Measurements from ENCODE around the gene MFAP1.
"Not testable (repeated sequence)": the region's sequence is repeated elsewhere in the genome, so short reads cannot be mapped to it uniquely, and the experiment has no call there.

MFAP1 gene

DNA sequence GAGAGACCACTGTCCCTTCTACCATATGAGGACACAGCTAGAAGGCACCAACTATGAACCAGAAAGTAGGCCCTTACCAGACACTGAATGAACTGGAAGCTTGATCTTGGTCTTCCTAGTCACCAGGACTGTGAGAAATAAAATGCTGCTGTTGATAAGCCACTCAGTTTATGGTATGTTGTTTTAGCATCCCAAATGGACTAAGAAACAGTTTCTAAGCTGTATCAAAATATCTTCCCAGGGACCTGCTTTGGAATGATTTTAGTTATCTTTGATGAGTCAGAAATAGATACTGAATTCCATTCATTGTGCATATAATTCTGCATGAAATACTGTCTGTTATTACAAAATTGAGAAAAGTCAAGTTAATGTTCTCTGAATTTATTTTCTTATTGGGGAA is 20.9 kb upstream of the MFAP1 start:
- H3K27ac ChIP-seq (ENCODE audit: low read depth, low read length), result no peak overlapping the region
- H3K4me3 ChIP-seq (ENCODE audit: low read length), result no peak overlapping the region
- peaks cover 65% of the 10 kb centered on the region for H3K36me3 ChIP-seq (ENCODE audit: insufficient read depth, low read length)
- H3K27me3 ChIP-seq (ENCODE audit: insufficient read depth, low read length), result no peaks in the 10 kb centered on the region
- no peak overlapping the region for H3K9ac ChIP-seq (ENCODE audit: low read depth, low read length)
- no peaks in the 10 kb centered on the region for H3K4me1 ChIP-seq (ENCODE audit: insufficient read depth, low read length)
- no peaks in the 10 kb centered on the region for H3K9me3 ChIP-seq (ENCODE audit: insufficient read depth, low read depth, low read length)

DNA sequence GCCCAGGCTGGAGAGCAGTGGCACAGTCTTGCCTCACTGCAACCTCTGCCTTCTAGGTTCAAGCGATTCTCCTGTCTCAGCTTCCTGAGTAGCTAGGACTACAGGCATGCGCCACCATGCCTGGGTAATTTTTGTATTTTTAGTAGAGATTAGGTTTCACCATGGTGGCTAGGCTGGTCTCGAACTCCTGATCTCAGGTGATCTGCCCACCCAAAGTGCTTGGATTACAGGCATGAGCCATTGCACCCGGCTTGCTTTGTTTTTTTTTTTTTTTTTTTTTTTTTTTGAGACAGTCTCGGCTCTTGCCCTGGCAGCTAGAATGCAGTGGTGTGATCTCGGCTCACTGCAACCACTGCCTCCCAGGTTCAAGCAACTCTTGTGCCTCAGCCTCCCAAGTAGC is 8.0 kb upstream of the MFAP1 start:
- H3K4me1 ChIP-seq (ENCODE audit: insufficient read depth, low read length); H3K9ac ChIP-seq (ENCODE audit: low read depth, low read length); H3K9me3 ChIP-seq (ENCODE audit: insufficient read depth, low read depth, low read length); H3K27ac ChIP-seq (ENCODE audit: low read depth, low read length); H3K27me3 ChIP-seq (ENCODE audit: insufficient read depth, low read length); H3K4me3 ChIP-seq (ENCODE audit: low read length): not testable (repeated sequence)
- WGBS, result 94% methylated on average over 6 of the region's 6 CpGs
- peaks cover 49% of the 10 kb centered on the region for H3K36me3 ChIP-seq (ENCODE audit: insufficient read depth, low read length)

DNA sequence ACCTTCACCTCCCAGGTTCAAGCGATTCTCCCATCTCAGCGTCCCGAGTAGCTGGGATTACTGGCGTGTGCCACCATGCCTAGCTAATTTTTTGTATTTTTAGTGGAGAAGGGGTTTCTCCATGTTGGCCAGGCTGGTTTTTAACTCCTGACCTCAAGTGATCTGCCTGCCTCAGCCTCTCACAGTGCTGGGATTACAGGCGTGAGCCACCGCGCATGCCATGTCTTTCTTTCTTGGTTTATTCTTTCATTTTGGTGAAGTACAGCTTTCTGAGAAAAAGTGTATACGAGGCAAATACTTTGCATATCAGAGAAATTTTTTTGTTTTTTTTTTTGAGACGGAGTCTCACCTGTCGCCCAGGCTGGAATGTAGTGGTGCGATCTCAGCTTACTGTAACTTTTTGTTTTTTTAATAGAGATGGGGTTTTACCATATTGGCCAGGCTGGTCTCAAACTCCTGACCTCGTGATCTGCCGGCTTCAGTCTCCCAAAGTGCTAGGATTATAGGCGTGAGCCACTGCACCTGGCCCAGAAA is 7.1 kb upstream of the MFAP1 start:
- 94% methylated on average over 14 of the region's 14 CpGs for WGBS
- peaks cover 41% of the 10 kb centered on the region for H3K36me3 ChIP-seq (ENCODE audit: insufficient read depth, low read length)
- not testable (repeated sequence) for H3K9me3 ChIP-seq (ENCODE audit: insufficient read depth, low read depth, low read length); H3K27me3 ChIP-seq (ENCODE audit: insufficient read depth, low read length); H3K4me1 ChIP-seq (ENCODE audit: insufficient read depth, low read length); H3K4me3 ChIP-seq (ENCODE audit: low read length); H3K9ac ChIP-seq (ENCODE audit: low read depth, low read length); H3K27ac ChIP-seq (ENCODE audit: low read depth, low read length)

DNA sequence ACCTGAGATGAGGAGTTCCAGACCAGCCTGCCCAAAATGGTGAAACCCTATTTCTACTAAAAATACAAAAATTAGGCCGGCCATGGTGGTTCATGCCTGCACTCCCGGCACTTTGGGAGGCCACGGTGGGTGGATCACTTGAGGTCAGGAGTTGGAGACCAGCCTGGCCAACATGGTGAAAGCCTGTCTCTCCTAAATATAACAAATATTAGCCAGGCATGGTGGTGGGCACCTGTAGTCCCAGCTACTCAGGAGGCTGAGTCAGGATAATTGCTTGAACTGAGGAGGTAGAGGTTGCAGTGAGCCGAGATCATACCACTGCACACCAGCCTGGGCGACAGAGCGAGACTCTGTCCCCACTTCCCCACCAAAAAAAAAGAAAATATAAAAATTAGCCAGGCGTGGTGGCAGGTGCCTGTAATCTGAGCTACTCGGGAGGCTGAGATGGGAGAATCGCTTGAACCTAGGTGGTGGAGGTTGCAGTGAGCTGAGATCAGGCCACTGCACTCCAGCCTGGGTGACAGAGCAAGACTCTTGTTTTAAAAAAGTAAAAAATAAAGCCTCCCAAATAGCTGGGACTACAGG is 6.3 kb upstream of the MFAP1 start:
- not testable (repeated sequence) for H3K9ac ChIP-seq (ENCODE audit: low read depth, low read length); H3K4me1 ChIP-seq (ENCODE audit: insufficient read depth, low read length); H3K27ac ChIP-seq (ENCODE audit: low read depth, low read length); H3K9me3 ChIP-seq (ENCODE audit: insufficient read depth, low read depth, low read length); H3K4me3 ChIP-seq (ENCODE audit: low read length); H3K27me3 ChIP-seq (ENCODE audit: insufficient read depth, low read length)
- 97% methylated on average over 6 of the region's 9 CpGs for WGBS
- H3K36me3 ChIP-seq (ENCODE audit: insufficient read depth, low read length), result peaks cover 33% of the 10 kb centered on the region

DNA sequence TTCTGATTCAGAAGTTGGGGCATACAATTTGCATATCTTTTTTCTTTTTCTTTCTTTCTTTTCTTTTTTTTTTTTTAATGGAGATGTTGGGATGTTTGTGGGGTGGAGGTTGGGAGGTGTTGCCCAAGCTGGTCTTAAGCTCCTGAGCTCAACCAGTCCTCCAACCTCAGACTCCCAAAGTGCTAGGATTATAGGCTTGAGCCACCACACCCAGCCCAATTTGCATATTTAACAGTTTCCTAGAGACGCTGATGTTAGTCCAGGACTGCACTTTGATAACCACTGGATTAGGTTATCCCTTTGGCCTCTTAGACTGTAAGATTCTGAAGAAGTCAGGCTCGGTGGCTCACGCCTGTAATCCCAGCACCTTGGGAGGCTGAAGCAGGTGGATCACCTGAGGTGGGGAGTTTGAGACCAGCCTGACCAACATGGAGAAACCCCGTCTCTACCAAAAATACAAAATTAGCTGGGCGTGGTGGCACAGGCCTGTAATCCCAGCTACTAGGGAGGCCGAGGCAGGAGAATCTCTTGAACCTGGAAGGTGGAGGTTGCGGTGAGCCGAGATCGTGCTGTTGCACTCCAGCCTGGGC is 5.6 kb upstream of the MFAP1 start:
- H3K4me3 ChIP-seq (ENCODE audit: low read length); H3K9me3 ChIP-seq (ENCODE audit: insufficient read depth, low read depth, low read length); H3K27ac ChIP-seq (ENCODE audit: low read depth, low read length); H3K27me3 ChIP-seq (ENCODE audit: insufficient read depth, low read length); H3K4me1 ChIP-seq (ENCODE audit: insufficient read depth, low read length); H3K9ac ChIP-seq (ENCODE audit: low read depth, low read length): not testable (repeated sequence)
- peaks cover 27% of the 10 kb centered on the region for H3K36me3 ChIP-seq (ENCODE audit: insufficient read depth, low read length)
- 93% methylated on average over 9 of the region's 9 CpGs for WGBS

DNA sequence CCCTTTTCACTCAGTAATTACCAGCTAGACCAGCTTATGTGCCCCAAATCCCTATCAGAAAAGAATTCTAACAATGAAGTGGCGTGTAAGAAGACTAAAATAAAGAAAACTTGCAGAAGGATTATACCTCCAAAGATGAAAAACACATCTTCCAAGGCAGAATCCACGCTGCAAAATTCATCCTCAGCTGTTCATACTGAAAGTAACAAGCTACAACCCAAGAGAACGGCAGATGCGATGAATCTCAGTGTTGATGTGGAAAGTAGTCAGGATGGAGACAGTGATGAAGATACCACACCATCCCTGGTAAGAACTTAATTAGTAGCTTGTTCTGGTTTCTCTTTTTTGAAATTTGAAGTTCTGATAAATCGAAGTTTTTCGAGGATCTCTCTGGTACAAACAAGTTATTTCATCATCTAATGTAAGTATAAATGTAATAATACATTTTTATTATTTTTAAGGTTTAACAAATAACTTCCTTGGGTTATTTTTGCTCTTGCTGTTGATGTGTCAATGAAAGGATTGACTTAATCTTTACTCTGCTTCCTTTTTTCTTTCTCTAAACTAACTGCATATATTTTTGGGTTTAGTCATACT is 3.7 kb upstream of the MFAP1 start:
- Histone ChIP-seq H3K4me1 (ENCODE audit: insufficient read depth, low read length) (no peaks in the 10 kb centered on the region; the same call in 1 of the 2 replicates), H3K9ac (ENCODE audit: low read depth, low read length) (no peak overlapping the region; the same call in 1 of the 2 replicates), H3K27me3 (ENCODE audit: insufficient read depth, low read length) (peaks cover 8% of the 10 kb centered on the region; the same call in 1 of the 2 replicates), H3K27ac (ENCODE audit: low read depth, low read length) (no peak overlapping the region), H3K9me3 (ENCODE audit: insufficient read depth, low read depth, low read length) (peaks cover 5% of the 10 kb centered on the region; the same call in 1 of the 2 replicates), H3K4me3 (ENCODE audit: low read length) (peak overlapping the region; percentile 76), H3K36me3 (ENCODE audit: insufficient read depth, low read length) (peaks cover 15% of the 10 kb centered on the region)
- 94% methylated on average over 4 of the region's 6 CpGs for WGBS

DNA sequence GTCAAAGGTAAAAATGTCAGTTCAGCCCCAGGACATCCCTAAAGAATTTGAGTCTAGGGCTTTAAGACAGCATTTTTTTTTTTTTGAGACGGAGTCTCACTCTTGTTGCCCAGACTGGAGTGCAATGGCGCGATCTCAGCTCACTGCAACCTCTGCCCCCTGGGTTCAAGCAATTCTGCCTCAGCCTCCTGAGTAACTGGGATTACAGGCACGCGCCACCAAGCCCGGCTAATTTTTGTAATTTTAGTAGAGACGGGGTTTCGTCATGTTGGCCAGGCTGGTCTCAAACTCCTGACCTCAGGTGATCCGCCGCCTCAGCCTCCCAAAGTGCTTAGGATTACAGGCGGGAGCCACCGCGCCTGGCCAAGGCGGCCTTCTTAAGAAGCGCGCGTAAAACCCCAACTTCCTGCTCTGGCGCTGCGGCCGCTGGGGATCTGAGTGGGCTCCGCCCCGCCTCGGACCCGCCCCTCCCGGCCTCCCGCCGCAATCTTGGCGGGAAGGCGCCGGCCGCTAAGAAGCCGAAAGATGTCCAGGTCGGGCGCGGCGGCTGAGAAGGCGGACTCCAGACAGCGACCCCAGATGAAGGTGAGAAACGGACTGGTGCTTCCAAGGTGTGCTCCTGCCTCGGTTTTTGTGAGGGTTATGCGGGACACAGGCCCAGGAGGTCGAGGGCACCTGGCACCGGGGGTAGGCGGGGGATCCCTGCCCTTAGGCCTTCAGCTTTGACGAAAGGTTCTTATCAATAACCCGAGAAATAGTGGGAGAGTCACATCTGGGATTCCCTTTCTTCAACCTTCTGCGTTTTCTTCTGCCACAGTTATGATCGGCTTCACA is 2.2 kb upstream of the MFAP1 start, which contains the start of gene WDR76:
TSS of gene WDR76 (plus strand) at position 495 of the 834 bp plus-strand sequence. CDS start at position 526, 31 bp downstream.
- peak within 1 kb of the TSS; percentile 76 for H3K4me3 ChIP-seq (ENCODE audit: low read length)
- H3K27me3 ChIP-seq (ENCODE audit: insufficient read depth, low read length), result peaks cover 8% of the 10 kb centered on the region; the same call in 1 of the 2 replicates
- peaks cover 20% of the 10 kb centered on the region for H3K36me3 ChIP-seq (ENCODE audit: insufficient read depth, low read length)
- peak within 1 kb of the TSS; percentile 67 for H3K27ac ChIP-seq (ENCODE audit: low read depth, low read length)
- peak within 1 kb of the TSS; percentile 83 for H3K9ac ChIP-seq (ENCODE audit: low read depth, low read length)
- H3K4me1 ChIP-seq (ENCODE audit: insufficient read depth, low read length), result no peaks in the 10 kb centered on the region; the same call in 1 of the 2 replicates
- H3K9me3 ChIP-seq (ENCODE audit: insufficient read depth, low read depth, low read length), result peaks cover 5% of the 10 kb centered on the region; the same call in 1 of the 2 replicates
- WGBS, result 14% methylated on average over 48 of the region's 48 CpGs

DNA sequence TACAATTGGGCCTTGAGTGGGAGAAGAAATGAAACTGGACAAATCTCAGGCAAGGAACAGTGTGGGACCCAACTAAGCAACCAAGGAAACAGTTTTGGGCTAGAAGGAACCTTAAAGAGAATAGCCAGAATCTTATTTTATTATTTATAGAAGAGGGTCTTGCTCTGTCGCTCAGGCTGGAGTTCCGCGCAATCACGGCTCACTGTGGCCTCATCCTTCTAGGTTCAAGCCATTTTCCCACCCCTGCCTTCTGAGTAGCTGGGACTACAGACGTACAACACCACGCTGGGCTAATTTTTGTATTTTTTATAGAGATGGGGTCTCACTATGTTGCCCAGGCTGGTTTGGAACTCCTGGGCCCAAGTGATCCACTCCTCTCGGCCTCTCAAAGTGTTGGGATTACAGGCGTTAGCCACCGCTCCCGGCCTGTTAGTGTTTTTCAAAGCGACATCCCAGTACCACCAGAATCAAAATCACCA is 1.6 kb upstream of the MFAP1 start:
- H3K4me1 ChIP-seq (ENCODE audit: insufficient read depth, low read length), result no peaks in the 10 kb centered on the region; the same call in 1 of the 2 replicates
- H3K36me3 ChIP-seq (ENCODE audit: insufficient read depth, low read length), result peaks cover 25% of the 10 kb centered on the region
- H3K27ac ChIP-seq (ENCODE audit: low read depth, low read length), result no peak overlapping the region
- H3K4me3 ChIP-seq (ENCODE audit: low read length), result peak overlapping the region; percentile 76
- peaks cover 8% of the 10 kb centered on the region; the same call in 1 of the 2 replicates for H3K27me3 ChIP-seq (ENCODE audit: insufficient read depth, low read length)
- no peak overlapping the region for H3K9ac ChIP-seq (ENCODE audit: low read depth, low read length)
- WGBS, result 97% methylated on average over 11 of the region's 11 CpGs
- H3K9me3 ChIP-seq (ENCODE audit: insufficient read depth, low read depth, low read length), result peaks cover 5% of the 10 kb centered on the region; the same call in 1 of the 2 replicates

DNA sequence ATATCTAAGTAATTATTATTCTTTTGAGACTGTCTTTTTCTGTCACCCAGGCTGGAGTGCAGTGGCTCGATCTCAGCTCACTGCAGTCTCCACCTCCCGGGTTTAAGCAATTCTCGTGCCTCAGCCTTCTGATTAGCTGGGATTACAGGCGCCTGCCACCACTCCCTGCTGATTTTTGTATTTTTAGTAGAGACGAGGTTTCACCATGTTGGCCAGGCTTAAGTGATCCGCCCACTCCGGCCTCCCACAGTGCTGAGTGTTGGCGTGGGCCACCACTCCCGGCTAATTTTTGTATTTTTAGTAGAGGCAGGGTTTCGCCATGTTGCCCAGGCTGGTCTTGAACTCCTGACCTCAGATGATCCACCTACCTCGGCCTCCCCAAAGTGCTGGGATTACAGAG is 815 bp upstream of the MFAP1 start:
- H3K27ac ChIP-seq (ENCODE audit: low read depth, low read length); H3K9me3 ChIP-seq (ENCODE audit: insufficient read depth, low read depth, low read length); H3K4me1 ChIP-seq (ENCODE audit: insufficient read depth, low read length); H3K9ac ChIP-seq (ENCODE audit: low read depth, low read length); H3K4me3 ChIP-seq (ENCODE audit: low read length); H3K27me3 ChIP-seq (ENCODE audit: insufficient read depth, low read length): not testable (repeated sequence)
- WGBS, result 94% methylated on average over 11 of the region's 11 CpGs
- peaks cover 30% of the 10 kb centered on the region for H3K36me3 ChIP-seq (ENCODE audit: insufficient read depth, low read length)

DNA sequence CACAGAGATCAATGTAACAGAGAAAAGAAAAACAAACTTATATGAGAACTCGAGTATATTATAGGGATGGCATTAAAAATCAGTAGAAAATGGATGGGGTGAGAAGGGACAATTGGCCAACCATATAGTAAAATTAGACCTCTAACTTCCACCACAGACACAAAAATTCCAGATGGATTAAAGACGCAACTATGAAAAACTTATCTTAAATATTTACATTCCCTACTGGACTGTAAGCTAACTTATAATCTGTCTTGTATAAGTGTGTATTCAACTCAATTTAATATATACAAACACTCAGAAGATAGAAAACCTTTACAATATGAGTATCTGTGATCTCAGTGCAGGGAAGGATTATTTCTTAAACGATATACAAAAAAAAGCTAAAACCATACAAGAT is 3.0 kb downstream of the MFAP1 start:
- Histone ChIP-seq H3K27ac (ENCODE audit: low read depth, low read length) (no peak overlapping the region), H3K27me3 (ENCODE audit: insufficient read depth, low read length) (peaks cover 8% of the 10 kb centered on the region; the same call in 1 of the 2 replicates), H3K9me3 (ENCODE audit: insufficient read depth, low read depth, low read length) (peaks cover 5% of the 10 kb centered on the region; the same call in 1 of the 2 replicates), H3K9ac (ENCODE audit: low read depth, low read length) (no peak overlapping the region), H3K4me3 (ENCODE audit: low read length) (no peak overlapping the region), H3K4me1 (ENCODE audit: insufficient read depth, low read length) (no peaks in the 10 kb centered on the region; the same call in 1 of the 2 replicates), H3K36me3 (ENCODE audit: insufficient read depth, low read length) (peaks cover 30% of the 10 kb centered on the region)
- 100% methylated on average over 1 of the region's 3 CpGs for WGBS
